Nephron (organoid): Measurements from ENCODE around the gene DMXL2.

Source experiments
- H3K27ac Mint-ChIP-seq, 3 experiments: 2 replicates each; pipeline ENCODE4 v1.8.0; 2020; ENCODE audit warnings: mixed read lengths in 3 of 3, mild to moderate bottlenecking in 2 of 3, moderate library complexity in 1 of 3
- H3K27me3 Mint-ChIP-seq: 2 replicates; pipeline ENCODE4 v1.8.0; 2021; ENCODE audit warnings: low read depth, mild to moderate bottlenecking, moderate library complexity, mixed read lengths
- H3K36me3 Mint-ChIP-seq: 2 replicates; pipeline ENCODE4 v1.8.0; 2020; ENCODE audit warnings: low read depth, mixed read lengths
- H3K4me1 Mint-ChIP-seq: 2 replicates; pipeline ENCODE4 v1.8.0; 2020; ENCODE audit warnings: mixed read lengths
- H3K4me3 Mint-ChIP-seq, 3 experiments: 2 replicates each; pipeline ENCODE4 v1.8.0; 2020; ENCODE audit warnings: mild to moderate bottlenecking in 3 of 3, mixed read lengths in 3 of 3, moderate library complexity in 2 of 3
- H3K9me3 Mint-ChIP-seq: 2 replicates; pipeline ENCODE4 v1.8.0; 2020; ENCODE audit warnings: mixed read lengths
- TF ChIP-seq, protein P1 (sequence below), 3 experiments: fragments of 200-600 bp; sonication (generic); IDR thresholded peaks; one replicate each; pipeline ENCODE4 v1.5.0; 2021; ENCODE audit warnings: antibody characterized with exemption in 3 of 3; ENCODE audit not compliant: unreplicated experiment in 3 of 3

Gene DMXL2

DNA sequence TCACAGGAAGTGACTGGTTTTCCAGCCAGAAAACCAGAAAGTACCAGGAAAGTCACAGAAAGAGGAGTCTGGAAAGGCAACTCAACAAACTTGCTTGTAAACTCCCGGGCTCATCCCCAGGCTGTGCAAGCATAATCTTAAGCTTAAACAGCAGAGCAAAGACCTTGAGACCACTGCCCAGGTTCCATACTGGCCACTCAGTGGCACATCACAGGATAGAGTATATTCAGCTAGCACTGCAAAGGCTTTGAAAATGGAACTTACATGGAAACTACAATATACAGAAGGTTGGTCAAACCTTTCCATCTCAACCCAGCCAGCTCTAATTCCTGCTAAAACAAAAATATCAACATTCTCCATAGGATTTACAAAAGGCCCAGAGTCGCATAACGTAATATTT is 20.1 kb downstream of the DMXL2 start:
- H3K4me1 Mint-ChIP-seq, result no peaks in the 10 kb centered on the region
- peaks cover 34% of the 10 kb centered on the region for H3K9me3 Mint-ChIP-seq
- H3K4me3 Mint-ChIP-seq, result no peak overlapping the region
- TF ChIP-seq, protein P1, sequence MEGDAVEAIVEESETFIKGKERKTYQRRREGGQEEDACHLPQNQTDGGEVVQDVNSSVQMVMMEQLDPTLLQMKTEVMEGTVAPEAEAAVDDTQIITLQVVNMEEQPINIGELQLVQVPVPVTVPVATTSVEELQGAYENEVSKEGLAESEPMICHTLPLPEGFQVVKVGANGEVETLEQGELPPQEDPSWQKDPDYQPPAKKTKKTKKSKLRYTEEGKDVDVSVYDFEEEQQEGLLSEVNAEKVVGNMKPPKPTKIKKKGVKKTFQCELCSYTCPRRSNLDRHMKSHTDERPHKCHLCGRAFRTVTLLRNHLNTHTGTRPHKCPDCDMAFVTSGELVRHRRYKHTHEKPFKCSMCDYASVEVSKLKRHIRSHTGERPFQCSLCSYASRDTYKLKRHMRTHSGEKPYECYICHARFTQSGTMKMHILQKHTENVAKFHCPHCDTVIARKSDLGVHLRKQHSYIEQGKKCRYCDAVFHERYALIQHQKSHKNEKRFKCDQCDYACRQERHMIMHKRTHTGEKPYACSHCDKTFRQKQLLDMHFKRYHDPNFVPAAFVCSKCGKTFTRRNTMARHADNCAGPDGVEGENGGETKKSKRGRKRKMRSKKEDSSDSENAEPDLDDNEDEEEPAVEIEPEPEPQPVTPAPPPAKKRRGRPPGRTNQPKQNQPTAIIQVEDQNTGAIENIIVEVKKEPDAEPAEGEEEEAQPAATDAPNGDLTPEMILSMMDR (IDR thresholded peaks at IDR 0.05; ENCODE audit: unreplicated experiment in 3 of 3), result no peak
- H3K27me3 Mint-ChIP-seq, result no peaks in the 10 kb centered on the region
- H3K27ac Mint-ChIP-seq, result no peak overlapping the region
- H3K36me3 Mint-ChIP-seq, result peaks cover 25% of the 10 kb centered on the region

GRCh38 chr15:51601801-51602200 is 20.8 kb downstream of the DMXL2 start:
- Mint-ChIP-seq H3K9me3 (peaks cover 40% of the 10 kb centered on the region), H3K4me3 (no peak overlapping the region), H3K36me3 (peaks cover 30% of the 10 kb centered on the region), H3K27ac (no peak overlapping the region), H3K27me3 (no peaks in the 10 kb centered on the region), H3K4me1 (no peaks in the 10 kb centered on the region)
- TF ChIP-seq, protein P1 (IDR thresholded peaks at IDR 0.05; ENCODE audit: unreplicated experiment in 3 of 3), result no peak

GRCh38 chr15:51600114-51600513 is 22.5 kb downstream of the DMXL2 start:
- no peak overlapping the region for H3K4me3 Mint-ChIP-seq
- H3K9me3 Mint-ChIP-seq, result peaks cover 46% of the 10 kb centered on the region
- TF ChIP-seq, protein P1 (IDR thresholded peaks at IDR 0.05; ENCODE audit: unreplicated experiment in 3 of 3), result no peak
- H3K36me3 Mint-ChIP-seq, result peaks cover 30% of the 10 kb centered on the region
- no peak overlapping the region for H3K27ac Mint-ChIP-seq
- H3K4me1 Mint-ChIP-seq, result no peaks in the 10 kb centered on the region
- H3K27me3 Mint-ChIP-seq, result no peaks in the 10 kb centered on the region

DNA sequence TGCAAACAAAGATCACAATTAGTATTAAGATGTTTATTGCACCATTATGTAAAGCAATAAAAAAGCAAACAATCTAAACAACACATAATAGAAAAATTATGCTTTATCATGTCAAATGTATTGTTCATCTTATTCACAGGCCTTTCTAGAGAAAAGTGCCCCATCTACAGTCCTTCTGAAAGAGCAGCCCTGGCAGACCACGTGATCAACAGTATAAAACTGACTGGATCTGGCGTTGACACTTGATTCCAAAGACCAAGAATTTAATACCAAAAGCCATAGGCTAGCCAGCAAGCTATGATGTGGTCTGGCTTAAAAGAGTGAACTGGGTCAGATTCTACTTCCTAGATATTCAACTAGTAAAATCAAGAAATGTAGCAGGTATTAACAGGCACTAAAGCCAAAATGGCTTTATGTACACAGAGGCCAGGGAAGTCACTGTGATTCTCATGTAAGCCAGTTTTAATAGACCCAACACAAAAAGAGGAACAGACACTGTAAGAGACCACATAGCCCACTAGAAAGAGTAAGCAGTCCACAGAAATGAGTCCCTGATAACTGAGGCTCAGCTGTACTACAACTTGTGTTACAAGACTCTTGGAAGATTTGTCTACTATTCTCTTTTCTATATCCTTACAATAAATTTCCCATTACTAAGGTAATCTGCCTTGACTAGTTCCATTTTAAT is 32.5 kb downstream of the DMXL2 start:
- no peaks in the 10 kb centered on the region for H3K27me3 Mint-ChIP-seq
- H3K4me3 Mint-ChIP-seq, result no peak overlapping the region
- H3K36me3 Mint-ChIP-seq, result peaks cover 60% of the 10 kb centered on the region
- H3K9me3 Mint-ChIP-seq, result peaks cover 65% of the 10 kb centered on the region
- TF ChIP-seq, protein P1 (IDR thresholded peaks at IDR 0.05; ENCODE audit: unreplicated experiment in 3 of 3), result no peak
- no peak overlapping the region for H3K27ac Mint-ChIP-seq
- no peaks in the 10 kb centered on the region for H3K4me1 Mint-ChIP-seq

GRCh38 chr15:51588966-51589365 is 33.6 kb downstream of the DMXL2 start:
- Mint-ChIP-seq H3K27ac (no peak overlapping the region), H3K36me3 (peaks cover 58% of the 10 kb centered on the region), H3K27me3 (no peaks in the 10 kb centered on the region), H3K4me3 (no peak overlapping the region), H3K4me1 (no peaks in the 10 kb centered on the region), H3K9me3 (peaks cover 61% of the 10 kb centered on the region)
- TF ChIP-seq, protein P1 (IDR thresholded peaks at IDR 0.05; ENCODE audit: unreplicated experiment in 3 of 3), result no peak

DNA sequence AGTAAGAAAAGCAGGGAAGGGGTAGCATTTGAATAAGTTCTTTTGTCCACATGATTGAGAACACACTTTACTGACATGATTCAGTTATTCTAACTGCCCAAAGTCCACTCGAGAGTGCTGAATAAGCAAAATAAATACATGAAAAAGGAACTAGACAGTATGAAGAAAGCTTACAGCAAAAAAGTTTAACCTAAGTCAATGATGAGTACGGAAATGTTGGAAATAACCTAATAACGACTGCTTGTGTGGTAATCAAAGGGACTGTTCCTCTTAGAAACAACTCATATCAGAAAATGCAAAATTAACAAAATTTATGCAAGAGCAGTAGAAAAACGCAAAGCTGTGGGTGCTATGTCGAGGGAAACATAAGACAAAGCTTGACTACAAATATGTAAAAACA is 36.6 kb downstream of the DMXL2 start:
- H3K27me3 Mint-ChIP-seq, result no peaks in the 10 kb centered on the region
- peaks cover 43% of the 10 kb centered on the region for H3K36me3 Mint-ChIP-seq
- no peak overlapping the region for H3K27ac Mint-ChIP-seq
- TF ChIP-seq, protein P1 (IDR thresholded peaks at IDR 0.05; ENCODE audit: unreplicated experiment in 3 of 3), result no peak
- no peaks in the 10 kb centered on the region for H3K4me1 Mint-ChIP-seq
- H3K9me3 Mint-ChIP-seq, result peaks cover 48% of the 10 kb centered on the region
- no peak overlapping the region for H3K4me3 Mint-ChIP-seq
